K562 (cell line): ENCODE measurements around the gene TXNRD2. TPM values are rescaled to one million over a fixed set of nuclear protein-coding genes. Genes with fewer than 3 reads are reported as not detected.

Experiments used
- CBX2 ChIP-seq: fragments of 200-600 bp; sonication (generic); IDR thresholded peaks from one replicate; pipeline ENCODE4 v1.6.1; 2012; ENCODE audit warnings: mild to moderate bottlenecking, low read length, inconsistent platforms; ENCODE audit not compliant: insufficient read depth, poor library complexity, severe bottlenecking
- CBX8 ChIP-seq: fragments of 200-600 bp; sonication (generic); IDR thresholded peaks from 2 replicates; pipeline ENCODE4 v1.6.1; 2012; ENCODE audit warnings: borderline replicate concordance, mixed run types, low read depth, mild to moderate bottlenecking, moderate library complexity, mixed read lengths, low read length, control low read depth, inconsistent platforms; ENCODE audit not compliant: poor library complexity, severe bottlenecking; ENCODE audit errors: extremely low read depth
- CHD1 ChIP-seq: fragments of 200-600 bp; sonication (generic); IDR thresholded peaks from one replicate; pipeline ENCODE4 v1.6.1; 2012; ENCODE audit warnings: mild to moderate bottlenecking, moderate library complexity, low read length, inconsistent platforms
- DNMT1 ChIP-seq: fragments of 450-650 bp; IDR thresholded peaks from 2 replicates; pipeline ENCODE4 v1.6.1; 2016; ENCODE audit warnings: antibody characterized with exemption, mild to moderate bottlenecking
- DPF2 ChIP-seq: fragments of 450-650 bp; IDR thresholded peaks from 2 replicates; pipeline ENCODE4 v1.6.1; 2016
- HDGF ChIP-seq: fragments of 450-650 bp; IDR thresholded peaks from 2 replicates; pipeline ENCODE4 v1.6.1; 2016
- MED1 ChIP-seq: sonication (generic); formaldehyde crosslinking; IDR thresholded peaks from 2 replicates; pipeline ENCODE4 v1.8.1; 2023; ENCODE audit warnings: missing genetic modification reagents, borderline replicate concordance
- NFXL1 ChIP-seq: fragments of 450-650 bp; formaldehyde crosslinking; IDR thresholded peaks from 2 replicates; pipeline ENCODE4 v1.4.0; 2021; ENCODE audit warnings: mild to moderate bottlenecking
- PPARD ChIP-seq: fragments of 250-450 bp; sonication (Bioruptor Pico); IDR thresholded peaks from 2 replicates; pipeline ENCODE4 v1.8.0; 2022; ENCODE audit warnings: inconsistent platforms, mild to moderate bottlenecking, moderate library complexity
- PTBP1 ChIP-seq: fragments of 200-400 bp; formaldehyde crosslinking; IDR thresholded peaks from 2 replicates; pipeline ENCODE4 v1.6.1; 2017; ENCODE audit warnings: low read depth, low read length
- SMARCA5 ChIP-seq: fragments of 450-650 bp; IDR thresholded peaks from 2 replicates; pipeline ENCODE4 v1.6.1; 2016
- SP2 ChIP-seq: IDR thresholded peaks from 2 replicates; pipeline ENCODE4 v1.6.1; 2011; ENCODE audit warnings: mild to moderate bottlenecking, low read depth, low read length, moderate library complexity; ENCODE audit not compliant: poor library complexity, severe bottlenecking; ENCODE audit errors: extremely low read depth
- SPI1 ChIP-seq: IDR thresholded peaks from 2 replicates; pipeline ENCODE4 v1.6.1; 2011; ENCODE audit warnings: low read depth, low read length, control low read depth, borderline replicate concordance
- STAG1 ChIP-seq: sonication (generic); formaldehyde crosslinking; IDR thresholded peaks from 2 replicates; pipeline ENCODE4 v1.5.0; 2020; ENCODE audit warnings: missing genetic modification reagents, borderline replicate concordance
- SUPT5H ChIP-seq: fragments of 450-650 bp; IDR thresholded peaks from 2 replicates; pipeline ENCODE4 v1.6.1; 2016
- ZBTB9 ChIP-seq: fragments of 450-650 bp; formaldehyde crosslinking; IDR thresholded peaks from 2 replicates; pipeline ENCODE4 v1.4.0; 2020; ENCODE audit warnings: mild to moderate bottlenecking, moderate library complexity
- ZMIZ1 ChIP-seq, 2 experiments: fragments of 150-350 bp in 1 of 2; IDR thresholded peaks; 2 replicates each; pipeline ENCODE4 v1.6.1; 2012 to 2016; ENCODE audit warnings: low read depth in 2 of 2, low read length in 2 of 2, mild to moderate bottlenecking in 1 of 2, moderate library complexity in 1 of 2
- ZNF583 ChIP-seq: fragments of 250-450 bp; sonication (Bioruptor Pico); IDR thresholded peaks from 2 replicates; pipeline ENCODE4 v1.4.0; 2020
- ZNF766 ChIP-seq: fragments of 200-800 bp; sonication (Bioruptor generic); conservative IDR thresholded peaks from 2 replicates; pipeline ENCODE4 v1.6.1; 2016; ENCODE audit warnings: missing genetic modification characterization, missing compliant biosample characterization
- polyA plus RNA-seq, 8 experiments: library from polyadenylated mRNA; depleted of rRNA in 4 of 8; stranded (reverse) in 5 of 8; unstranded in 3 of 8; fragments of >200 nt; fragmentation: Nextera tagmentation in 2 of 8; fragmentation: Illumina TruSeq in 1 of 8; extraction: Ambion mirVana in 2 of 8; extraction: Trizol in 1 of 8; gene quantifications; 2 replicates each; pipeline versions ENCODE4 v1.2.1 to v1.2.3, GENCODE V29; 2011 to 2014; ENCODE audit warnings: inconsistent platforms in 1 of 8, missing spikeins in 1 of 8
- total RNA-seq, 7 experiments: library from RNA; depleted of rRNA in 6 of 7; stranded (reverse); fragments of >200 nt in 6 of 7; fragmentation: Illumina TruSeq in 2 of 7; extraction: Trizol in 2 of 7; gene quantifications; 2 replicates each; pipeline versions ENCODE4 v1.2.1 to v1.2.3, GENCODE V29; 2011 to 2021; ENCODE audit warnings: low replicate concordance in 1 of 7
- TF ChIP-seq, protein P1 (sequence below): fragments of 250-450 bp; sonication (Bioruptor Pico); IDR thresholded peaks from 2 replicates; pipeline ENCODE4 v1.8.0; 2021; ENCODE audit warnings: moderate library complexity, mild to moderate bottlenecking, inconsistent platforms

TXNRD2 gene
- total and polyA plus RNA-seq, 9 of the 15 experiments (the other 6 are each of a cell fraction or from before 2014, with no cell fraction given) = 3.3 to 80.2 (median 49.4) TPM

- TF ChIP-seq SMARCA5 = 0 out of 2 replicates have a peak, but pooled peaks have one; percentile 40
- TF ChIP-seq SP2 = no peak
- no peak for TF ChIP-seq MED1 (CRISPR knock-in tag)
- peak; percentile 61 for TF ChIP-seq CHD1
- TF ChIP-seq CBX2 = no peak
- TF ChIP-seq ZNF766 = no peak
- 0 out of 2 replicates have a peak, but pooled peaks have one; percentile 7 for TF ChIP-seq NFXL1 (CRISPR knock-in tag)
- peak; percentile 85 for TF ChIP-seq DPF2
- no peak for TF ChIP-seq ZBTB9 (CRISPR knock-in tag)
- TF ChIP-seq, protein P1, sequence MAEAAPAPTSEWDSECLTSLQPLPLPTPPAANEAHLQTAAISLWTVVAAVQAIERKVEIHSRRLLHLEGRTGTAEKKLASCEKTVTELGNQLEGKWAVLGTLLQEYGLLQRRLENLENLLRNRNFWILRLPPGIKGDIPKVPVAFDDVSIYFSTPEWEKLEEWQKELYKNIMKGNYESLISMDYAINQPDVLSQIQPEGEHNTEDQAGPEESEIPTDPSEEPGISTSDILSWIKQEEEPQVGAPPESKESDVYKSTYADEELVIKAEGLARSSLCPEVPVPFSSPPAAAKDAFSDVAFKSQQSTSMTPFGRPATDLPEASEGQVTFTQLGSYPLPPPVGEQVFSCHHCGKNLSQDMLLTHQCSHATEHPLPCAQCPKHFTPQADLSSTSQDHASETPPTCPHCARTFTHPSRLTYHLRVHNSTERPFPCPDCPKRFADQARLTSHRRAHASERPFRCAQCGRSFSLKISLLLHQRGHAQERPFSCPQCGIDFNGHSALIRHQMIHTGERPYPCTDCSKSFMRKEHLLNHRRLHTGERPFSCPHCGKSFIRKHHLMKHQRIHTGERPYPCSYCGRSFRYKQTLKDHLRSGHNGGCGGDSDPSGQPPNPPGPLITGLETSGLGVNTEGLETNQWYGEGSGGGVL (CRISPR knock-in tag) = no peak
- no peak for TF ChIP-seq PPARD
- TF ChIP-seq ZMIZ1 (IDR thresholded peaks at IDR 0.05; ENCODE audit: low read depth in 2 of 2, low read length in 2 of 2) = peak in 1 of 2 experiments; percentile 48; a peak in 1 of 4 replicates
- TF ChIP-seq STAG1 (CRISPR knock-in tag) = no peak
- peak; percentile 15; the same call in 1 of the 2 replicates for TF ChIP-seq DNMT1
- no peak for TF ChIP-seq ZNF583
- peak; percentile 49 for TF ChIP-seq SUPT5H
- TF ChIP-seq PTBP1 = 0 out of 2 replicates have a peak, but pooled peaks have one; percentile 28
- no peak for TF ChIP-seq CBX8
- peak; percentile 96 for TF ChIP-seq SPI1
- TF ChIP-seq HDGF = peak; percentile 89
Measured at GRCh38 chr22:19974935-19975706, 33.5 kb upstream of the TXNRD2 start (continued).
